ENCODE results near the gene P2RY6.

P2RY6 gene

DNA sequence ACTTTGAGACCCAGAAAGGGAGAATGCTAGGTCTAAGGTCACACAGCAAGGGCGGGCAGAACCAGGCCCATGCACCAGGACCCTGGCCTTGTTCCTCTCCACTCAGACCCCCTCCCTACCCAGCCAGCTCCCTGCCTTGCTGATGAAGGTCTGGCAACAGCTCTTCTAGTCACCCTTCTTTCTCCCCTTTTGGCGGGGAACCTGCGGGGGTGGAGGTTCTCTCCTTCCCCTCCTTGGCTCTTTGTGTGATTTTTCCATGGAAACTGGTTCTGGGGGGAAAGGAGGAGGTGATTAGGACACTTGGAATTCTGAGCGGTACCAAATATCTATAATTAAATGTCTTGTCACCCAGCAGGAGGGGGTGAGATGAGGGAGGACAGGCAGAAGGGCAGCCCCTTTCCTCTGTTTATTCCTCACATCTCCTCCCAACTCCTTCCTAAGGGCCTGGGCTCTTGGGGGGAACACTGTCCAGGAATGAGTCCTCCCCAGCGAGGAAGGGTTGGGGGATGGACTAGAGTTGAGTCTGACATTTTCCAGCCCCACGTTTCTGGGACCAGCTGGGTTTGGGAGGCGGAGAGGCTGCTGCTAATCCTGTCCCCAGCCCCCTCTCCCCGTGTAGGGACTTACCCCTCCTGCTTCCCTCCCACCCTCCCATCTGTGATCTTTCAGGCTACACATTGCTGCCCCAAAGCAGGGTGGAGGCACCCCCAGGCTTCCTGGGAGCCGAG, 43.3 kb downstream of the P2RY6 start:
- no peak for TF ChIP-seq CTCF (conservative IDR thresholded peaks at IDR 0.05)
- no peak overlapping the region for H3K27ac ChIP-seq

- H3K27ac ChIP-seq = no peak overlapping the region
- TF ChIP-seq CTCF (conservative IDR thresholded peaks at IDR 0.05) = no peak
Observed at GRCh38 chr11:73316422-73316821, 44.3 kb downstream of the P2RY6 start.

GRCh38 chr11:73317373-73317772, 45.2 kb downstream of the P2RY6 start:
- no peak overlapping the region for H3K27ac ChIP-seq
- TF ChIP-seq CTCF (conservative IDR thresholded peaks at IDR 0.05) = no peak

- no peak for TF ChIP-seq CTCF (conservative IDR thresholded peaks at IDR 0.05)
- no peak overlapping the region for H3K27ac ChIP-seq
Observed at GRCh38 chr11:73317803-73318202, 45.7 kb downstream of the P2RY6 start.

DNA sequence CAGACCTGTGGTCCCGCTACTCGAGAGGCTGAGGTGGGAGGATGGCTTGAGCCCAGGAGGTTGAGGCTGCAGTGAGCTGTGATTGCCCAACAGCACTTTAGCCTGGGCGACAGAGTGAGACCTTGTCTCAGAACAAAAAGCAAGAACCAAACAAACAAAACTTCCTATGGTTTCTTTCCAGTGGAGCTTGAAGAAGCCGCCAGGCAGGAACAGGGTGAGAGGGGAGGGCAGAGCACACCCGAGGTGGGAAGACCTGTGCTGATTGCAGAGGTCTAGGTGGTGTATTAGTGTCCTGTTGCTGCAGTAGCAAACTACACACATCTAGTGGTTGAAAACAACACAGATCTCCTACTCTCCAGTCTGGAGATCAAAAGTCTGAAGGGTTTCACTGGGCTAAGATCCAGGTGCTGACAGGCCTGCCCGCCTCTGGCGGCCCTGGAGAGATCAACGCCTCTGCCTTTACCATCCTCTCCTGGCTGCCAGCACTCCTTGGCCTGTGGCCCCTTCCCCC, 46.4 kb downstream of the P2RY6 start:
- H3K27ac ChIP-seq = no peak overlapping the region
- no peak for TF ChIP-seq CTCF (conservative IDR thresholded peaks at IDR 0.05)

GRCh38 chr11:73320763-73321603, 48.8 kb downstream of the P2RY6 start:
- TF ChIP-seq CTCF (conservative IDR thresholded peaks at IDR 0.05) = no peak
- no peak overlapping the region for H3K27ac ChIP-seq

GRCh38 chr11:73321604-73322381, 49.7 kb downstream of the P2RY6 start:
- no peak overlapping the region for H3K27ac ChIP-seq
- TF ChIP-seq CTCF (conservative IDR thresholded peaks at IDR 0.05) = no peak
